ENCODE results near the gene RTN4R. TPM values are rescaled to one million over a fixed set of nuclear protein-coding genes. Genes with fewer than 3 reads are reported as not detected.

RTN4R gene
- total RNA-seq, 1 donor from 2014 or later = 2.9 TPM

DNA sequence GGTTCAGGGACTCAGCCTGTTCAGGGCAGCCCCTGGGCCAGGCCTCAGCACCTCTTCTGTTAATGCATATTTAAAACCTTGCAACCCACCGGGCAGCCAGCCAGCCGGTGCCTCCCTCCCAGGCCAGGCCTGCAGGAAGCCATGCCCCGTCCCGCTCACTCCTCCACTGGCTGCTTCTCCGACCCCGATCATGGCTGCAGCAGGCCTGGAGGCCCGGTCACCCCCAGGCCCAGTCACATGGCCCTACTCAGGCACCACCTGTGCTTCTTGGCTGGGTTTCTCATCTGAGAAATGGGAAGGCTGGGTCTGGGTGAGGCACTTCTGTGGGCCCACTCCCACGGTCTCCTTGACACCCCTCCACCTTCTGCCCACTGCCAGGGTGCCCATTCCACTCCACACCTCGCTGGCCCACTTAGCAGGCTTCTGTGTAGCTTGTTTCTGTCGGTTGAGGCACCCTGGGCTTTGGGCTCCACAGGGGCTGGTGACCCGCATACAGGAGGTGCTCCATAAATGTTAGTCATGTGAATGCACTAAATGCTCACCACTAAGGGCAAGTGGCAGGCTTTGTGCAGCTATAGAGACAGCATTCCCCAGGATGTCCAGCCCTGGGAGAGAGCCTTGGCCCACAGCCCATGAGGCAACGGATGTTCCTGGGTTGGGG is 11.4 kb downstream of the RTN4R start:
- Mint-ChIP-seq H3K4me3 (ENCODE audit: unreplicated experiment) (no peak overlapping the region), H3K4me1 (ENCODE audit: low read depth, unreplicated experiment) (no peaks in the 10 kb centered on the region), H3K36me3 (ENCODE audit: low read depth, unreplicated experiment) (no peaks in the 10 kb centered on the region), H3K27ac (ENCODE audit: unreplicated experiment) (no peak overlapping the region), H3K27me3 (ENCODE audit: low read depth, unreplicated experiment) (peaks cover 19% of the 10 kb centered on the region), H3K9me3 (ENCODE audit: unreplicated experiment) (no peaks in the 10 kb centered on the region)
- H3K36me3 ChIP-seq (ENCODE audit: insufficient read depth, low read length) = no peaks in the 10 kb centered on the region
- no peaks in the 10 kb centered on the region for H3K79me2 ChIP-seq (ENCODE audit: insufficient read depth, low read length)
- no peaks in the 10 kb centered on the region for H3K4me1 ChIP-seq (ENCODE audit: insufficient read depth, low read length)
- no peaks in the 10 kb centered on the region for H4K20me1 ChIP-seq (ENCODE audit: insufficient read depth, low read length)
- DNase-seq (ENCODE audit: low read depth) = no peak
- no peak overlapping the region for H2AFZ ChIP-seq (ENCODE audit: low read depth, low read length)
- H3K4me2 ChIP-seq (ENCODE audit: low read length) = no peak overlapping the region
- H3K27ac ChIP-seq (ENCODE audit: low read depth, low read length) = no peak overlapping the region
- TF ChIP-seq, protein P1, sequence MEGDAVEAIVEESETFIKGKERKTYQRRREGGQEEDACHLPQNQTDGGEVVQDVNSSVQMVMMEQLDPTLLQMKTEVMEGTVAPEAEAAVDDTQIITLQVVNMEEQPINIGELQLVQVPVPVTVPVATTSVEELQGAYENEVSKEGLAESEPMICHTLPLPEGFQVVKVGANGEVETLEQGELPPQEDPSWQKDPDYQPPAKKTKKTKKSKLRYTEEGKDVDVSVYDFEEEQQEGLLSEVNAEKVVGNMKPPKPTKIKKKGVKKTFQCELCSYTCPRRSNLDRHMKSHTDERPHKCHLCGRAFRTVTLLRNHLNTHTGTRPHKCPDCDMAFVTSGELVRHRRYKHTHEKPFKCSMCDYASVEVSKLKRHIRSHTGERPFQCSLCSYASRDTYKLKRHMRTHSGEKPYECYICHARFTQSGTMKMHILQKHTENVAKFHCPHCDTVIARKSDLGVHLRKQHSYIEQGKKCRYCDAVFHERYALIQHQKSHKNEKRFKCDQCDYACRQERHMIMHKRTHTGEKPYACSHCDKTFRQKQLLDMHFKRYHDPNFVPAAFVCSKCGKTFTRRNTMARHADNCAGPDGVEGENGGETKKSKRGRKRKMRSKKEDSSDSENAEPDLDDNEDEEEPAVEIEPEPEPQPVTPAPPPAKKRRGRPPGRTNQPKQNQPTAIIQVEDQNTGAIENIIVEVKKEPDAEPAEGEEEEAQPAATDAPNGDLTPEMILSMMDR (IDR thresholded peaks at IDR 0.05; ENCODE audit: insufficient read depth, low read depth, low read length) = no peak
- TF ChIP-seq EZH2 (IDR thresholded peaks at IDR 0.05; ENCODE audit: insufficient read depth, low read length) = no peak
- no peaks in the 10 kb centered on the region for H3K9me3 ChIP-seq (ENCODE audit: insufficient read depth, low read depth, low read length)
- no peak for FAIRE-seq
- no peaks in the 10 kb centered on the region for H3K27me3 ChIP-seq (ENCODE audit: insufficient read depth, low read length)
- no peak overlapping the region for H3K4me3 ChIP-seq (ENCODE audit: insufficient read depth, low read depth, low read length)
- H3K9ac ChIP-seq (ENCODE audit: low read length) = no peak overlapping the region

DNA sequence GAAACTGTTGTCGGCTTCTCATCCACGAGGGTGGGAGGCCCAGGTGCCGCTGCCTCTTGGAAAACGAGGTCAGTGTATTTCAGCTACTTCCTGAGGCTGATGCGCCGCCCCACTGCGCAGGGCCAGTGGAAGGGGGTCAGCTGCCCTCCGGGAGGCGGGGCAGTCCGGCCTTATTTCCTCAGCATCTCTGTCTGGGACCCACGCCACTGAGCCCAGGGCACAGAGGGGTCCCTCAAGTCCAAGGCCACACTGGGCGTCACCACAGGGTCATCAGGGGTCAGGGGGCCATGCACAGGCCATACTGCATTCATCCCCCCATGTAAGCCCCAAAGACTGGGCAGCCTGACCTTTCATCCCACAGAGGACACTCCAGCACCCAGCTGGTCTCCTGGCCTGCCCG is 12.1 kb downstream of the RTN4R start:
- H3K4me1 Mint-ChIP-seq (ENCODE audit: low read depth, unreplicated experiment) = no peaks in the 10 kb centered on the region
- no peak for DNase-seq (ENCODE audit: low read depth)

More for the DNA sequence above, 12.1 kb downstream of the RTN4R start:
- Histone ChIP-seq H3K79me2 (ENCODE audit: insufficient read depth, low read length) (no peaks in the 10 kb centered on the region), H3K4me1 (ENCODE audit: insufficient read depth, low read length) (no peaks in the 10 kb centered on the region), H3K9me3 (ENCODE audit: insufficient read depth, low read depth, low read length) (no peaks in the 10 kb centered on the region), H3K27ac (ENCODE audit: low read depth, low read length) (no peak overlapping the region), H3K27me3 (ENCODE audit: insufficient read depth, low read length) (no peaks in the 10 kb centered on the region), H2AFZ (ENCODE audit: low read depth, low read length) (no peak overlapping the region), H4K20me1 (ENCODE audit: insufficient read depth, low read length) (no peaks in the 10 kb centered on the region), H3K36me3 (ENCODE audit: insufficient read depth, low read length) (no peaks in the 10 kb centered on the region), H3K9ac (ENCODE audit: low read length) (no peak overlapping the region), H3K4me2 (ENCODE audit: low read length) (no peak overlapping the region), H3K4me3 (ENCODE audit: insufficient read depth, low read depth, low read length) (no peak overlapping the region)
- no peak overlapping the region for H3K4me3 Mint-ChIP-seq (ENCODE audit: unreplicated experiment)
- no peak overlapping the region for H3K27ac Mint-ChIP-seq (ENCODE audit: unreplicated experiment)
- no peak for FAIRE-seq
- no peak for TF ChIP-seq EZH2 (IDR thresholded peaks at IDR 0.05; ENCODE audit: insufficient read depth, low read length)
- TF ChIP-seq, protein P1 (IDR thresholded peaks at IDR 0.05; ENCODE audit: insufficient read depth, low read depth, low read length) = no peak
- H3K27me3 Mint-ChIP-seq (ENCODE audit: low read depth, unreplicated experiment) = peaks cover 19% of the 10 kb centered on the region
- no peaks in the 10 kb centered on the region for H3K9me3 Mint-ChIP-seq (ENCODE audit: unreplicated experiment)
- H3K36me3 Mint-ChIP-seq (ENCODE audit: low read depth, unreplicated experiment) = no peaks in the 10 kb centered on the region
